Activated naive CD8-positive, alpha-beta T cell treated with anti-CD3 and anti-CD28 coated beads, Interleukin-2, amount 10 ng/mL, durations not matched to agents 7 days and 5 days (primary cell): ENCODE measurements around the gene BID. TPM values are rescaled to one million over a fixed set of nuclear protein-coding genes. Genes with fewer than 3 reads are reported as not detected.

Experiments
- microRNA-seq: library from miRNA; unstranded; fragments of <30 nt; microRNA quantifications from one replicate; pipeline ENCODE4 v1.2.0, GENCODE V29; 2022
- total RNA-seq, 2 experiments: library from RNA; stranded (reverse); gene quantifications; one replicate each; pipeline ENCODE4 v1.2.3, GENCODE V29; 2021

The BID gene
- total RNA-seq, 2 experiments from 2014 or later, result 33.6 to 35.6 TPM

Small RNA genes within 50 kb of the gene (microRNA-seq; reads per million reads assigned to microRNA genes)
- gene MIR3198-1, result not detected

Other genes with a start within 250 kb of the BID start
- gene SLC25A18, start 211.0 kb downstream of the BID start, total RNA-seq, result not detected
- gene ATP6V1E1, start 145.7 kb downstream of the BID start, total RNA-seq, result 10 to 100 TPM; 84.9 to 88.2 TPM
- gene BCL2L13, start 135.7 kb downstream of the BID start, total RNA-seq, result 10 to 100 TPM; 30.8 to 33.6 TPM